ENCODE results near the gene NEMP1. TPM values are rescaled to one million over a fixed set of nuclear protein-coding genes. Genes with fewer than 3 reads are reported as not detected.

Gene NEMP1
- total and polyA plus RNA-seq, 10 of the 15 experiments (the other 5 are each of a cell fraction or from before 2014, with no cell fraction given) = 4.0 to 45.9 (median 19.8) TPM

DNA sequence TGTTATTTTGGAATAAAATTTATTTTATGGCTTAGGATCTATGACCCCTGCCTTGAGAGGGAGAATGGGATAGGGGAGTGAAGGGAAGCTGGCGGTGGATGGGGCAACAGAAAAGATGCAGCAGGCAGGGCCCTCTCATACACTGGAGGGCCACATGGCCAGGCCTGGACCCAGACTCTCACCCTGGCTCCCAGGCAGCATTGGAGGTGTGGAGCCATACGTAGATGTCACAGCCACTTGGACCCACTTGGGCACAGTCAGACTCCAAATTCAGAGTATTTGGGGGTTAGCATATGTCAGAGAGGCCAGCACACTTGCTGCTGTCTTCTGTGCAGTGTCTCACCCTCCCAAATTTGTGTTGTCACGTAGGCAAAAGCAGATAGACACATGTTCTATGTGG is 16.8 kb upstream of the NEMP1 start:
- intact Hi-C loops (cut with micrococcal nuclease; ENCODE audit: unreplicated experiment) (no loop called here), in situ Hi-C loops (cut with MboI) (no loop called here)
- Histone ChIP-seq H3K9me3 (replicated peaks; ENCODE audit: control insufficient read depth, insufficient read depth, low read length) (no peaks in the 10 kb centered on the region), H2AFZ (ENCODE audit: control insufficient read depth, low read depth, low read length) (no peak overlapping the region), H3K79me2 (ENCODE audit: control insufficient read depth, insufficient read depth, low read length) (peaks cover 21% of the 10 kb centered on the region), H3K27ac (ENCODE audit: control insufficient read depth, insufficient read depth) (peak overlapping the region; percentile 33), H3K4me2 (ENCODE audit: control insufficient read depth, insufficient read depth) (no peak overlapping the region), H3K27me3 (replicated peaks in 1 of 2; ENCODE audit: control insufficient read depth in 2 of 2, insufficient read depth in 2 of 2, low read length in 1 of 2) (no peaks in the 10 kb centered on the region), H3K4me3 (no peak overlapping the region), H3K4me1 (ENCODE audit: control insufficient read depth, insufficient read depth, low read length) (peaks cover 35% of the 10 kb centered on the region), H4K20me1 (ENCODE audit: control insufficient read depth, insufficient read depth) (no peaks in the 10 kb centered on the region), H3K9ac (ENCODE audit: control insufficient read depth, insufficient read depth, low read length) (no peak overlapping the region), H3K36me3 (ENCODE audit: control insufficient read depth in 2 of 2, insufficient read depth in 2 of 2, low read length in 1 of 2) (peaks cover 17 to 35% of the 10 kb centered on the region in 2 experiments)
- RAD21 ChIA-PET (ENCODE audit: unreplicated experiment) = interaction anchor here (5.1 kb wide), 1 partner anchor 15 kb away, joined by 125 read pairs; the partner anchor contains the start of gene STAT6
- ATAC-seq (no peak), FAIRE-seq (no peak), DNase-seq (ENCODE audit: low read depth, low spot score) (no peak)
- BruUV-seq (replicated peaks) = no TSS peak
- POLR2A ChIA-PET = interaction anchor here (1.0 to 7.6 kb wide), 4 partner anchors 15 to 30 kb away, joined by 3 to 74 read pairs (median 21); partner anchors contain the start of genes NEMP1 and STAT6
- CTCF ChIA-PET = interaction anchor here (1.0 to 4.2 kb wide), 3 partner anchors 14 to 26 kb away, joined by 3 to 22 read pairs (median 14); partner anchors contain the start of gene STAT6
- SMC1A ChIA-PET (ENCODE audit: uncharacterized antibody, unreplicated experiment) = interaction anchor here (1.7 to 10.4 kb wide), 3 partner anchors 13 to 24 kb away, joined by 4 to 169 read pairs (median 120); partner anchors contain the start of gene STAT6
- 96% methylated on average over 3 of the region's 3 CpGs for WGBS (ENCODE audit: insufficient coverage, insufficient replicate concordance, low lambda C conversion rate, missing lambda C conversion rate)
- TF ChIP-seq, protein P1, sequence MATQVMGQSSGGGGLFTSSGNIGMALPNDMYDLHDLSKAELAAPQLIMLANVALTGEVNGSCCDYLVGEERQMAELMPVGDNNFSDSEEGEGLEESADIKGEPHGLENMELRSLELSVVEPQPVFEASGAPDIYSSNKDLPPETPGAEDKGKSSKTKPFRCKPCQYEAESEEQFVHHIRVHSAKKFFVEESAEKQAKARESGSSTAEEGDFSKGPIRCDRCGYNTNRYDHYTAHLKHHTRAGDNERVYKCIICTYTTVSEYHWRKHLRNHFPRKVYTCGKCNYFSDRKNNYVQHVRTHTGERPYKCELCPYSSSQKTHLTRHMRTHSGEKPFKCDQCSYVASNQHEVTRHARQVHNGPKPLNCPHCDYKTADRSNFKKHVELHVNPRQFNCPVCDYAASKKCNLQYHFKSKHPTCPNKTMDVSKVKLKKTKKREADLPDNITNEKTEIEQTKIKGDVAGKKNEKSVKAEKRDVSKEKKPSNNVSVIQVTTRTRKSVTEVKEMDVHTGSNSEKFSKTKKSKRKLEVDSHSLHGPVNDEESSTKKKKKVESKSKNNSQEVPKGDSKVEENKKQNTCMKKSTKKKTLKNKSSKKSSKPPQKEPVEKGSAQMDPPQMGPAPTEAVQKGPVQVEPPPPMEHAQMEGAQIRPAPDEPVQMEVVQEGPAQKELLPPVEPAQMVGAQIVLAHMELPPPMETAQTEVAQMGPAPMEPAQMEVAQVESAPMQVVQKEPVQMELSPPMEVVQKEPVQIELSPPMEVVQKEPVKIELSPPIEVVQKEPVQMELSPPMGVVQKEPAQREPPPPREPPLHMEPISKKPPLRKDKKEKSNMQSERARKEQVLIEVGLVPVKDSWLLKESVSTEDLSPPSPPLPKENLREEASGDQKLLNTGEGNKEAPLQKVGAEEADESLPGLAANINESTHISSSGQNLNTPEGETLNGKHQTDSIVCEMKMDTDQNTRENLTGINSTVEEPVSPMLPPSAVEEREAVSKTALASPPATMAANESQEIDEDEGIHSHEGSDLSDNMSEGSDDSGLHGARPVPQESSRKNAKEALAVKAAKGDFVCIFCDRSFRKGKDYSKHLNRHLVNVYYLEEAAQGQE (IDR thresholded peaks at IDR 0.05; ENCODE audit: low read depth, low read length) = no peak
- TF ChIP-seq RELA (IDR thresholded peaks at IDR 0.05; ENCODE audit: borderline replicate concordance, partially characterized antibody) = no peak
- TF ChIP-seq NFXL1 (IDR thresholded peaks at IDR 0.05; ENCODE audit: borderline replicate concordance) = no peak
- 0 out of 2 replicates have a peak, but pooled peaks have one; percentile 24 for TF ChIP-seq POLR2A (IDR thresholded peaks at IDR 0.05; ENCODE audit: low read depth, low read length)
